ENCODE data around the gene TENT4A. TPM values are rescaled to one million over a fixed set of nuclear protein-coding genes. Genes with fewer than 3 reads are reported as not detected.

Gene TENT4A
- total RNA-seq, 1 experiment from 2014 or later, result 25.6 TPM

DNA sequence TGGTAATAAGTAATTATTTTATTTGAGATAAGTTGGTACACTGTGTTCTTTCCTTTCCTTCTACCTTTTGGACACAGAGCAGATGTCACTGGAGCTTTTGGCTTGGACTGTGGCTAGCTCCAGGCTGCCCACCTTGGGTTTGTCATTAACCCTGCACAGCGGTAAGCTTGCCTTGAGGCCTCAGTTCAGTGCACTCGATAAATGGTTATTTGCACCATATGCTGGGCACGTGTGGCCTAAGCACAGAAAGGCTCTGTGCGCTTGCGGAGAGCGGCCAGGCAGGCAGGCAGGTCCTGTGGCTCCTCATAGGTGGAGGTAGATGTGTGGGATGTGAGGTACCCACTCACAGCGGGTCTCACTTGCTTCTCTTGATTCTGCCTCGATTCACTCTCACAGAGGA is 30.0 kb upstream of the TENT4A start:
- H4K91ac ChIP-seq (ENCODE audit: insufficient read length, low read depth, low read length), result no peak overlapping the region
- no peak overlapping the region for H3K18ac ChIP-seq (ENCODE audit: insufficient read length, low read depth, low read length)
- no peak overlapping the region for H3K14ac ChIP-seq (ENCODE audit: insufficient read depth, low read length)
- H2BK12ac ChIP-seq (ENCODE audit: insufficient read length, low read depth, low read length), result no peak overlapping the region
- H3K56ac ChIP-seq (ENCODE audit: insufficient read length, low read depth, low read length), result no peak overlapping the region
- no peak overlapping the region for H2BK20ac ChIP-seq (ENCODE audit: low read depth, low read length, poor library complexity, severe bottlenecking)
- Mint-ChIP-seq H3K9me3 (no peaks in the 10 kb centered on the region; a peak in 1 of 5 replicates), H3K36me3 (ENCODE audit: insufficient read depth in 1 of 3, low read depth in 3 of 3) (no peaks in the 10 kb centered on the region), H3K4me3 (no peak overlapping the region), H3K27ac (no peak overlapping the region), H3K4me1 (peaks cover 6% of the 10 kb centered on the region in 2 experiments), H3K27me3 (ENCODE audit: low read depth) (peaks cover 55% of the 10 kb centered on the region)
- H3K79me2 ChIP-seq (ENCODE audit: insufficient read depth, low read length), result no peaks in the 10 kb centered on the region
- no peak overlapping the region for H2BK5ac ChIP-seq (ENCODE audit: insufficient read length, low read length)
- H3K27me3 ChIP-seq (ENCODE audit: insufficient read depth, low read length), result no peaks in the 10 kb centered on the region; the same call in 1 of the 2 replicates
- no peak overlapping the region for H3K4ac ChIP-seq (ENCODE audit: low read depth, low read length)
- no peak overlapping the region for H3K9ac ChIP-seq (ENCODE audit: extremely low read depth, insufficient read length, low read length)
- H3K23me2 ChIP-seq (ENCODE audit: insufficient read length, low read depth, low read length, poor library complexity, severe bottlenecking), result no peaks in the 10 kb centered on the region
- H4K5ac ChIP-seq (ENCODE audit: insufficient read length, low read depth, low read length), result no peak overlapping the region
- no peak overlapping the region for H3K23ac ChIP-seq (ENCODE audit: insufficient read length, low read depth, low read length)
- H2AFZ ChIP-seq (ENCODE audit: low read length), result no peak overlapping the region
- no peak overlapping the region for H3K27ac ChIP-seq (ENCODE audit: insufficient read length, low read depth, low read length)
- no CpG with 5 or more reads among the region's 8 CpGs for WGBS (ENCODE audit: extremely low coverage, insufficient read length, low lambda C conversion rate)
- H3K4me2 ChIP-seq (ENCODE audit: insufficient read depth, insufficient read length, low read length), result no peak overlapping the region
- H3K79me1 ChIP-seq (ENCODE audit: insufficient read depth, low read depth, low read length, poor library complexity, severe bottlenecking), result no peaks in the 10 kb centered on the region
- no peaks in the 10 kb centered on the region for H4K20me1 ChIP-seq (ENCODE audit: control insufficient read depth, insufficient read depth, insufficient read length)
- no peak overlapping the region for H2AK5ac ChIP-seq (ENCODE audit: insufficient read length, low read length)
- no peaks in the 10 kb centered on the region for H3K4me1 ChIP-seq (ENCODE audit: insufficient read depth, low read length)
- DNase-seq, result no peak
- H2BK15ac ChIP-seq (ENCODE audit: low read depth, low read length), result no peak overlapping the region
- no peak overlapping the region for H4K8ac ChIP-seq (replicated peaks; ENCODE audit: insufficient read length, low read depth, low read length)
- H3T11ph ChIP-seq (ENCODE audit: low read length), result no peak overlapping the region
- H3K9me3 ChIP-seq (ENCODE audit: control insufficient read depth, low read depth, low read length), result no peaks in the 10 kb centered on the region
- TF ChIP-seq, protein P1, sequence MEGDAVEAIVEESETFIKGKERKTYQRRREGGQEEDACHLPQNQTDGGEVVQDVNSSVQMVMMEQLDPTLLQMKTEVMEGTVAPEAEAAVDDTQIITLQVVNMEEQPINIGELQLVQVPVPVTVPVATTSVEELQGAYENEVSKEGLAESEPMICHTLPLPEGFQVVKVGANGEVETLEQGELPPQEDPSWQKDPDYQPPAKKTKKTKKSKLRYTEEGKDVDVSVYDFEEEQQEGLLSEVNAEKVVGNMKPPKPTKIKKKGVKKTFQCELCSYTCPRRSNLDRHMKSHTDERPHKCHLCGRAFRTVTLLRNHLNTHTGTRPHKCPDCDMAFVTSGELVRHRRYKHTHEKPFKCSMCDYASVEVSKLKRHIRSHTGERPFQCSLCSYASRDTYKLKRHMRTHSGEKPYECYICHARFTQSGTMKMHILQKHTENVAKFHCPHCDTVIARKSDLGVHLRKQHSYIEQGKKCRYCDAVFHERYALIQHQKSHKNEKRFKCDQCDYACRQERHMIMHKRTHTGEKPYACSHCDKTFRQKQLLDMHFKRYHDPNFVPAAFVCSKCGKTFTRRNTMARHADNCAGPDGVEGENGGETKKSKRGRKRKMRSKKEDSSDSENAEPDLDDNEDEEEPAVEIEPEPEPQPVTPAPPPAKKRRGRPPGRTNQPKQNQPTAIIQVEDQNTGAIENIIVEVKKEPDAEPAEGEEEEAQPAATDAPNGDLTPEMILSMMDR (conservative IDR thresholded peaks at IDR 0.05), result no peak
- no peak overlapping the region for H2BK120ac ChIP-seq (ENCODE audit: low read depth, low read length, poor library complexity, severe bottlenecking)
